ENCODE data around the gene FAM50B. TPM values are rescaled to one million over a fixed set of nuclear protein-coding genes. Genes with fewer than 3 reads are reported as not detected.

FAM50B gene
- total and polyA plus RNA-seq, 2 of the 13 experiments (the other 11 are each of a cell fraction or from before 2014, with no cell fraction given) = 0.05 TPM; not detected in 1

- TF ChIP-seq ZFP62 (CRISPR knock-in tag; IDR thresholded peaks at IDR 0.05) (no peak), ZNF44 (CRISPR knock-in tag; IDR thresholded peaks at IDR 0.05) (no peak), MED1 (CRISPR knock-in tag; IDR thresholded peaks at IDR 0.05) (peak; percentile 92), RFX3 (CRISPR knock-in tag; IDR thresholded peaks at IDR 0.05) (no peak), ARID3A (IDR thresholded peaks at IDR 0.05; ENCODE audit: low read depth, low read length) (peak; percentile 12; the same call in 1 of the 2 replicates), ZEB1 (IDR thresholded peaks at IDR 0.05; ENCODE audit: insufficient replicate concordance, low read depth) (no peak), ONECUT2 (CRISPR knock-in tag; IDR thresholded peaks at IDR 0.05) (no peak), SKI (IDR thresholded peaks at IDR 0.05; ENCODE audit: partially characterized antibody) (peak; percentile 69), ZNF552 (CRISPR knock-in tag; IDR thresholded peaks at IDR 0.05; ENCODE audit: borderline replicate concordance) (peak; percentile 68; the same call in 1 of the 2 replicates), PCBP2 (optimal IDR thresholded peaks at IDR 0.05; ENCODE audit: low read depth, low read length, poor library complexity, severe bottlenecking) (no peak), ZNF367 (CRISPR knock-in tag; IDR thresholded peaks at IDR 0.05; ENCODE audit: borderline replicate concordance) (no peak), ZNF451 (CRISPR knock-in tag; IDR thresholded peaks at IDR 0.05) (no peak), ZNF251 (CRISPR knock-in tag; IDR thresholded peaks at IDR 0.05) (no peak), ATF5 (CRISPR knock-in tag; IDR thresholded peaks at IDR 0.05; ENCODE audit: low read depth) (no peak), ZNF30 (CRISPR knock-in tag; IDR thresholded peaks at IDR 0.05) (no peak), ZBTB21 (CRISPR knock-in tag; IDR thresholded peaks at IDR 0.05) (0 out of 2 replicates have a peak, but pooled peaks have one; percentile 25), ZC3H4 (CRISPR knock-in tag; IDR thresholded peaks at IDR 0.05; ENCODE audit: borderline replicate concordance) (no peak; the same call in 1 of the 2 replicates), ZNF205 (CRISPR knock-in tag; IDR thresholded peaks at IDR 0.05) (peak; percentile 15)
- TF ChIP-seq, protein P1, sequence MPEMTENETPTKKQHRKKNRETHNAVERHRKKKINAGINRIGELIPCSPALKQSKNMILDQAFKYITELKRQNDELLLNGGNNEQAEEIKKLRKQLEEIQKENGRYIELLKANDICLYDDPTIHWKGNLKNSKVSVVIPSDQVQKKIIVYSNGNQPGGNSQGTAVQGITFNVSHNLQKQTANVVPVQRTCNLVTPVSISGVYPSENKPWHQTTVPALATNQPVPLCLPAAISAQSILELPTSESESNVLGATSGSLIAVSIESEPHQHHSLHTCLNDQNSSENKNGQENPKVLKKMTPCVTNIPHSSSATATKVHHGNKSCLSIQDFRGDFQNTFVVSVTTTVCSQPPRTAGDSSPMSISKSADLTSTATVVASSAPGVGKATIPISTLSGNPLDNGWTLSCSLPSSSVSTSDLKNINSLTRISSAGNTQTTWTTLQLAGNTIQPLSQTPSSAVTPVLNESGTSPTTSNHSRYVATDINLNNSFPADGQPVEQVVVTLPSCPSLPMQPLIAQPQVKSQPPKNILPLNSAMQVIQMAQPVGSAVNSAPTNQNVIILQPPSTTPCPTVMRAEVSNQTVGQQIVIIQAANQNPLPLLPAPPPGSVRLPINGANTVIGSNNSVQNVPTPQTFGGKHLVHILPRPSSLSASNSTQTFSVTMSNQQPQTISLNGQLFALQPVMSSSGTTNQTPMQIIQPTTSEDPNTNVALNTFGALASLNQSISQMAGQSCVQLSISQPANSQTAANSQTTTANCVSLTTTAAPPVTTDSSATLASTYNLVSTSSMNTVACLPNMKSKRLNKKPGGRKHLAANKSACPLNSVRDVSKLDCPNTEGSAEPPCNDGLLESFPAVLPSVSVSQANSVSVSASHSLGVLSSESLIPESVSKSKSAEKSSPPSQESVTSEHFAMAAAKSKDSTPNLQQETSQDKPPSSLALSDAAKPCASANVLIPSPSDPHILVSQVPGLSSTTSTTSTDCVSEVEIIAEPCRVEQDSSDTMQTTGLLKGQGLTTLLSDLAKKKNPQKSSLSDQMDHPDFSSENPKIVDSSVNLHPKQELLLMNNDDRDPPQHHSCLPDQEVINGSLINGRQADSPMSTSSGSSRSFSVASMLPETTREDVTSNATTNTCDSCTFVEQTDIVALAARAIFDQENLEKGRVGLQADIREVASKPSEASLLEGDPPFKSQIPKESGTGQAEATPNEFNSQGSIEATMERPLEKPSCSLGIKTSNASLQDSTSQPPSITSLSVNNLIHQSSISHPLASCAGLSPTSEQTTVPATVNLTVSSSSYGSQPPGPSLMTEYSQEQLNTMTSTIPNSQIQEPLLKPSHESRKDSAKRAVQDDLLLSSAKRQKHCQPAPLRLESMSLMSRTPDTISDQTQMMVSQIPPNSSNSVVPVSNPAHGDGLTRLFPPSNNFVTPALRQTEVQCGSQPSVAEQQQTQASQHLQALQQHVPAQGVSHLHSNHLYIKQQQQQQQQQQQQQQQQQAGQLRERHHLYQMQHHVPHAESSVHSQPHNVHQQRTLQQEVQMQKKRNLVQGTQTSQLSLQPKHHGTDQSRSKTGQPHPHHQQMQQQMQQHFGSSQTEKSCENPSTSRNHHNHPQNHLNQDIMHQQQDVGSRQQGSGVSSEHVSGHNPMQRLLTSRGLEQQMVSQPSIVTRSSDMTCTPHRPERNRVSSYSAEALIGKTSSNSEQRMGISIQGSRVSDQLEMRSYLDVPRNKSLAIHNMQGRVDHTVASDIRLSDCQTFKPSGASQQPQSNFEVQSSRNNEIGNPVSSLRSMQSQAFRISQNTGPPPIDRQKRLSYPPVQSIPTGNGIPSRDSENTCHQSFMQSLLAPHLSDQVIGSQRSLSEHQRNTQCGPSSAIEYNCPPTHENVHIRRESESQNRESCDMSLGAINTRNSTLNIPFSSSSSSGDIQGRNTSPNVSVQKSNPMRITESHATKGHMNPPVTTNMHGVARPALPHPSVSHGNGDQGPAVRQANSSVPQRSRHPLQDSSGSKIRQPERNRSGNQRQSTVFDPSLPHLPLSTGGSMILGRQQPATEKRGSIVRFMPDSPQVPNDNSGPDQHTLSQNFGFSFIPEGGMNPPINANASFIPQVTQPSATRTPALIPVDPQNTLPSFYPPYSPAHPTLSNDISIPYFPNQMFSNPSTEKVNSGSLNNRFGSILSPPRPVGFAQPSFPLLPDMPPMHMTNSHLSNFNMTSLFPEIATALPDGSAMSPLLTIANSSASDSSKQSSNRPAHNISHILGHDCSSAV (CRISPR knock-in tag; IDR thresholded peaks at IDR 0.05; ENCODE audit: borderline replicate concordance) = no peak
- TF ChIP-seq, protein P2, sequence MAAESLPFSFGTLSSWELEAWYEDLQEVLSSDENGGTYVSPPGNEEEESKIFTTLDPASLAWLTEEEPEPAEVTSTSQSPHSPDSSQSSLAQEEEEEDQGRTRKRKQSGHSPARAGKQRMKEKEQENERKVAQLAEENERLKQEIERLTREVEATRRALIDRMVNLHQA (CRISPR knock-in tag; IDR thresholded peaks at IDR 0.05) = no peak
These were observed 42.8 kb upstream of the FAM50B start (continued) for GRCh38 chr6:3806169-3806922.

All from HepG2 (cell line).